HCT116 (cell line): ENCODE data around the gene MAT2B. TPM values are rescaled to one million over a fixed set of nuclear protein-coding genes. Genes with fewer than 3 reads are reported as not detected.

ENCODE experiments used
- ATAC-seq: fragments of 200-7000 bp; cut with Tn5 transposase; 2 replicates; pipeline ENCODE4 v1.9.1; 2020; ENCODE audit warnings: mild to moderate bottlenecking, moderate library complexity
- BruUV-seq: library from RNA; stranded (reverse); fragments of 400-500 nt; replicated peaks from 2 replicates; lab custom pipeline; 2021; lab: Mats Ljungman, UMichigan
- CTCF ChIA-PET: fragments of 300-600 bp; sonication (Branson Sonifier 250); formaldehyde crosslinking; loops from one replicate; lab custom pipeline; 2021; ENCODE audit warnings: antibody characterized with exemption; lab: Charles Lee
- POLR2A ChIA-PET: fragments of 300-600, 350-600 bp; sonication (Branson Sonifier 250); formaldehyde crosslinking; loops from one replicate; lab custom pipeline; 2021; ENCODE audit warnings: antibody characterized with exemption; lab: Charles Lee
- RAD21 ChIA-PET, 2 experiments: fragments of 300-600 bp; sonication (Branson Sonifier 250); formaldehyde crosslinking; loops; one replicate each; lab custom pipeline; 2023; ENCODE audit warnings: low total read pairs in 2 of 2; ENCODE audit not compliant: uncharacterized antibody in 2 of 2, unreplicated experiment in 2 of 2, low non-redundant PET in 1 of 2; lab: Charles Lee
- DNase-seq: peaks from one replicate; pipeline ENCODE4 v3.0.0-alpha.2; 2010; ENCODE audit warnings: low read depth, low spot score
- H2AFZ ChIP-seq: fragments of 200-600 bp; shearing (Covaris generic), sonication (generic); 2 replicates; pipeline ENCODE4 v1.6.1; 2017; ENCODE audit warnings: low read depth, mixed run types, mixed read lengths, antibody characterized with exemption, low read length; ENCODE audit not compliant: poor library complexity, severe bottlenecking
- H3K27ac ChIP-seq: 2 replicates; pipeline ENCODE4 v1.5.1; 2012; ENCODE audit warnings: low read depth, low read length
- H3K27me3 ChIP-seq: fragments of 200-600 bp; sonication (generic); 2 replicates; pipeline ENCODE4 v1.6.1; 2016; ENCODE audit warnings: mixed run types, low read length, mixed read lengths; ENCODE audit not compliant: insufficient read depth
- H3K36me3 ChIP-seq, 2 experiments: fragments of 200-500 bp in 1 of 2; fragments of 200-600 bp in 1 of 2; sonication (Bioruptor generic) in 1 of 2; sonication (generic) in 1 of 2; 2 replicates each; pipeline versions ENCODE4 v1.5.1 to v1.6.1; 2014 to 2016; ENCODE audit warnings: low read length in 2 of 2, inconsistent platforms in 1 of 2, mixed read lengths in 1 of 2, mixed run types in 1 of 2; ENCODE audit not compliant: insufficient read depth in 2 of 2, control insufficient read depth in 1 of 2
- H3K4me1 ChIP-seq, 2 experiments: fragments of 200-600 bp in 1 of 2; sonication (generic) in 1 of 2; 2 replicates each; pipeline versions ENCODE4 v1.5.1 to v1.6.1; 2012 to 2017; ENCODE audit warnings: low read length in 2 of 2, inconsistent platforms in 1 of 2, mild to moderate bottlenecking in 1 of 2, mixed read lengths in 1 of 2, mixed run types in 1 of 2, moderate library complexity in 1 of 2; ENCODE audit not compliant: insufficient read depth in 2 of 2, control insufficient read depth in 1 of 2
- H3K4me2 ChIP-seq: fragments of 200-600 bp; sonication (generic); 2 replicates; pipeline ENCODE4 v1.6.1; 2017; ENCODE audit warnings: mixed run types, low read length, mixed read lengths
- H3K4me3 ChIP-seq, 2 experiments: fragments of 200-600 bp in 1 of 2; sonication (generic) in 1 of 2; replicated peaks in 1 of 2; 2 replicates each; pipeline ENCODE4 v1.5.1; 2011 to 2016; ENCODE audit warnings: low read length in 2 of 2, control low read depth in 1 of 2, low read depth in 1 of 2, mild to moderate bottlenecking in 1 of 2, mixed read lengths in 1 of 2, mixed run types in 1 of 2
- H3K79me2 ChIP-seq: fragments of 200-600 bp; sonication (generic); 2 replicates; pipeline ENCODE4 v1.6.1; 2017; ENCODE audit warnings: mild to moderate bottlenecking, mixed run types, low read length, moderate library complexity, mixed read lengths; ENCODE audit not compliant: insufficient read depth
- H3K9ac ChIP-seq: fragments of 200-600 bp; sonication (generic); 2 replicates; pipeline ENCODE4 v1.6.1; 2016; ENCODE audit warnings: low read length, mixed read lengths
- H3K9me2 ChIP-seq: fragments of 200-600 bp; sonication (generic), shearing (Covaris generic); 2 replicates; pipeline ENCODE4 v1.6.1; 2017; ENCODE audit warnings: mixed run types, mild to moderate bottlenecking, moderate library complexity; ENCODE audit not compliant: insufficient read depth
- H3K9me3 ChIP-seq, 2 experiments: fragments of 200-500 bp in 1 of 2; fragments of 200-600 bp in 1 of 2; sonication (Bioruptor generic) in 1 of 2; sonication (generic) in 1 of 2; 2 replicates each; pipeline ENCODE4 v1.6.1; 2014 to 2017; ENCODE audit warnings: low read length in 2 of 2, mixed read lengths in 2 of 2, inconsistent platforms in 1 of 2, low read depth in 1 of 2, mild to moderate bottlenecking in 1 of 2, mixed run types in 1 of 2, moderate library complexity in 1 of 2; ENCODE audit not compliant: control insufficient read depth in 1 of 2, insufficient read depth in 1 of 2
- H4K20me1 ChIP-seq: fragments of 200-600 bp; sonication (generic), shearing (Covaris generic); 2 replicates; pipeline ENCODE4 v1.6.1; 2017; ENCODE audit warnings: mixed run types, mild to moderate bottlenecking, moderate library complexity; ENCODE audit not compliant: insufficient read depth
- CEBPB ChIP-seq: IDR thresholded peaks from 2 replicates; pipeline ENCODE4 v1.6.1; 2012; ENCODE audit warnings: low read depth
- EZH2phosphoT487 ChIP-seq: fragments of 200-600 bp; IDR thresholded peaks from 2 replicates; pipeline ENCODE4 v1.6.1; 2018; ENCODE audit warnings: antibody characterized with exemption, borderline replicate concordance
- FOSL1 ChIP-seq: IDR thresholded peaks from 2 replicates; pipeline ENCODE4 v1.6.1; 2012; ENCODE audit warnings: low read depth
- POLR2A ChIP-seq: IDR thresholded peaks from 2 replicates; pipeline ENCODE4 v1.7.0; 2011; ENCODE audit warnings: borderline replicate concordance; ENCODE audit not compliant: insufficient read depth, insufficient read length; ENCODE audit errors: extremely low read depth
- ZNF274 ChIP-seq: fragments of 200-500 bp; sonication (Bioruptor generic); IDR thresholded peaks from 2 replicates; pipeline ENCODE4 v1.6.1; 2014; ENCODE audit warnings: mild to moderate bottlenecking, low read depth, low read length, inconsistent platforms
- intact Hi-C: fragments of 100-400 bp; cut with micrococcal nuclease; formaldehyde crosslinking; loops from 2 replicates; pipeline ENCODE4 v1.10.0; 2022
- total RNA-seq: library from RNA; stranded (reverse); gene quantifications from one replicate; pipeline ENCODE4 v1.2.1, GENCODE V29; 2021; ENCODE audit not compliant: unreplicated experiment
- TF ChIP-seq, protein P1 (sequence below): IDR thresholded peaks from 2 replicates; pipeline ENCODE4 v1.6.1; 2012; ENCODE audit warnings: low read depth

The MAT2B gene
- total RNA-seq, 1 experiment from 2014 or later, result 45.9 TPM

DNA sequence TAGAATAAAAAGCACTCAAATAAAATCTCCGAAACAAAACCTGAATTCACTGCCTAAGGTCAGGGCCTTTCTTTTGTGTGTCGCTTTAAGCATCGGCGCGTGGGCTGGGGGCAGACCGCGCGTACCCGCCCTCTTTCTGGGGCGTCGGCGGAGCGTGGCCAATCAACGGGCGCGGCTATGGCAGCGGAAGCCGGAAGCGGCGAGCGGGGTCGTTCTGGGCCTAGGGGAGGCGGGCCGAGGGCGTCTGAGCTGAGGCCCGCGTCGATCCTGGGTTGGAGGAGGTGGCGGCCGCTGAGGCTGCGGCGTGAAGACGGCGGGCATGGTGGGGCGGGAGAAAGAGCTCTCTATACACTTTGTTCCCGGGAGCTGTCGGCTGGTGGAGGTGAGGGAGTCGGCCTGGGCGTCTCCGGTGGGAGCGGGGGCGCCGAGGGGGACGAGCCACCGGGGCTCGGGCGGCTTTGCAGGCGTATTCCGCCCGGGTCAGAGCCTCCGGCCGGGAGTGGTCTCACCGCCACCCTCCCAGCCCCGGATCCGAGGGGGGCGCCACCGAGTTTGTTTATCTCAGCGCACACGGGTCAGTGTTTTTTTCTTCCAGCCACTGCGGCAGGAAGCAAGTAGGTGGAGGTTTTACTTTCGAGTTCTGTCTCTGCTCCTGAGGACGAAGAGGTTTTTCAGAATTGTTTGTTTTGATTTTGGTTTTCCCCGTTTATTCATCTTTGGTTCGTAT lies at the start of gene MAT2B (continued):
- TF ChIP-seq, protein P1, sequence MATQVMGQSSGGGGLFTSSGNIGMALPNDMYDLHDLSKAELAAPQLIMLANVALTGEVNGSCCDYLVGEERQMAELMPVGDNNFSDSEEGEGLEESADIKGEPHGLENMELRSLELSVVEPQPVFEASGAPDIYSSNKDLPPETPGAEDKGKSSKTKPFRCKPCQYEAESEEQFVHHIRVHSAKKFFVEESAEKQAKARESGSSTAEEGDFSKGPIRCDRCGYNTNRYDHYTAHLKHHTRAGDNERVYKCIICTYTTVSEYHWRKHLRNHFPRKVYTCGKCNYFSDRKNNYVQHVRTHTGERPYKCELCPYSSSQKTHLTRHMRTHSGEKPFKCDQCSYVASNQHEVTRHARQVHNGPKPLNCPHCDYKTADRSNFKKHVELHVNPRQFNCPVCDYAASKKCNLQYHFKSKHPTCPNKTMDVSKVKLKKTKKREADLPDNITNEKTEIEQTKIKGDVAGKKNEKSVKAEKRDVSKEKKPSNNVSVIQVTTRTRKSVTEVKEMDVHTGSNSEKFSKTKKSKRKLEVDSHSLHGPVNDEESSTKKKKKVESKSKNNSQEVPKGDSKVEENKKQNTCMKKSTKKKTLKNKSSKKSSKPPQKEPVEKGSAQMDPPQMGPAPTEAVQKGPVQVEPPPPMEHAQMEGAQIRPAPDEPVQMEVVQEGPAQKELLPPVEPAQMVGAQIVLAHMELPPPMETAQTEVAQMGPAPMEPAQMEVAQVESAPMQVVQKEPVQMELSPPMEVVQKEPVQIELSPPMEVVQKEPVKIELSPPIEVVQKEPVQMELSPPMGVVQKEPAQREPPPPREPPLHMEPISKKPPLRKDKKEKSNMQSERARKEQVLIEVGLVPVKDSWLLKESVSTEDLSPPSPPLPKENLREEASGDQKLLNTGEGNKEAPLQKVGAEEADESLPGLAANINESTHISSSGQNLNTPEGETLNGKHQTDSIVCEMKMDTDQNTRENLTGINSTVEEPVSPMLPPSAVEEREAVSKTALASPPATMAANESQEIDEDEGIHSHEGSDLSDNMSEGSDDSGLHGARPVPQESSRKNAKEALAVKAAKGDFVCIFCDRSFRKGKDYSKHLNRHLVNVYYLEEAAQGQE, result no peak
- TF ChIP-seq POLR2A (peak; percentile 59), FOSL1 (no peak)

GRCh38 chr5:163456029-163456589 lies 49.3 kb upstream of the MAT2B start:
- TF ChIP-seq EZH2phosphoT487, result no peak
- no peak for TF ChIP-seq CEBPB
- TF ChIP-seq POLR2A, result no peak
- TF ChIP-seq ZNF274, result no peak
- no TSS peak for BruUV-seq
- H3K79me2 ChIP-seq, result peaks cover 56% of the 10 kb centered on the region

More at GRCh38 chr5:163456029-163456589, 49.3 kb upstream of the MAT2B start:
- Histone ChIP-seq H3K9me3 (no peaks in the 10 kb centered on the region), H2AFZ (no peak overlapping the region), H3K27me3 (no peaks in the 10 kb centered on the region), H3K9ac (no peak overlapping the region), H4K20me1 (no peaks in the 10 kb centered on the region), H3K36me3 (peaks cover 15 to 23% of the 10 kb centered on the region in 2 experiments), H3K4me1 (peaks cover 3 to 12% of the 10 kb centered on the region in 2 experiments; a peak in 3 of 4 replicates), H3K4me3 (no peak overlapping the region), H3K27ac (no peak overlapping the region), H3K4me2 (no peak overlapping the region), H3K9me2 (no peaks in the 10 kb centered on the region)
- DNase-seq, result no peak
- ChIA-PET CTCF (no interaction called here), POLR2A (no interaction called here), RAD21 (no interaction called here)
- ATAC-seq, result no peak
- intact Hi-C loops, result no loop called here
